ENCODE measurements around the gene MRPL58. TPM values are rescaled to one million over a fixed set of nuclear protein-coding genes. Genes with fewer than 3 reads are reported as not detected.
A peak's percentile ranks its signal among the peaks of the same experiment; 100 is the strongest.
"Not testable (repeated sequence)": the region's sequence is repeated elsewhere in the genome, so short reads cannot be mapped to it uniquely, and the experiment has no call there.

MRPL58 gene
- total RNA-seq = 22.4 TPM
- long read RNA-seq, transcript MRPL58-201 (6 exons, 890 nt) = major isoform, 13 of 14 reads
- long read RNA-seq, partial matches to known transcripts = 0 of 14 reads
- long read RNA-seq, other reads (novel, unspliced or antisense) = 0 of 14 reads

- ATAC-seq = peak; percentile 97 to 98
- H3K36me3 ChIP-seq = peaks cover 14% of the 10 kb centered on the region
- H3K9me3 ChIP-seq = no peaks in the 10 kb centered on the region
- no peaks in the 10 kb centered on the region for H3K27me3 ChIP-seq (ENCODE audit: low read depth)
- H3K27ac ChIP-seq = peak within 1 kb of the TSS; percentile 91
- H3K4me1 ChIP-seq = peaks cover 22% of the 10 kb centered on the region
- DNase-seq = peak; percentile 90
- H3K4me3 ChIP-seq = peak within 1 kb of the TSS; percentile 83
- intact Hi-C loops (cut with DNase I) = no loop called here
- TF ChIP-seq, protein P1, sequence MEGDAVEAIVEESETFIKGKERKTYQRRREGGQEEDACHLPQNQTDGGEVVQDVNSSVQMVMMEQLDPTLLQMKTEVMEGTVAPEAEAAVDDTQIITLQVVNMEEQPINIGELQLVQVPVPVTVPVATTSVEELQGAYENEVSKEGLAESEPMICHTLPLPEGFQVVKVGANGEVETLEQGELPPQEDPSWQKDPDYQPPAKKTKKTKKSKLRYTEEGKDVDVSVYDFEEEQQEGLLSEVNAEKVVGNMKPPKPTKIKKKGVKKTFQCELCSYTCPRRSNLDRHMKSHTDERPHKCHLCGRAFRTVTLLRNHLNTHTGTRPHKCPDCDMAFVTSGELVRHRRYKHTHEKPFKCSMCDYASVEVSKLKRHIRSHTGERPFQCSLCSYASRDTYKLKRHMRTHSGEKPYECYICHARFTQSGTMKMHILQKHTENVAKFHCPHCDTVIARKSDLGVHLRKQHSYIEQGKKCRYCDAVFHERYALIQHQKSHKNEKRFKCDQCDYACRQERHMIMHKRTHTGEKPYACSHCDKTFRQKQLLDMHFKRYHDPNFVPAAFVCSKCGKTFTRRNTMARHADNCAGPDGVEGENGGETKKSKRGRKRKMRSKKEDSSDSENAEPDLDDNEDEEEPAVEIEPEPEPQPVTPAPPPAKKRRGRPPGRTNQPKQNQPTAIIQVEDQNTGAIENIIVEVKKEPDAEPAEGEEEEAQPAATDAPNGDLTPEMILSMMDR (IDR thresholded peaks at IDR 0.05) = peak; percentile 66
Observed at GRCh38 chr17:75012346-75013091, at the start of gene MRPL58. TSS of gene MRPL58 (plus strand) at chr17:75012670. CDS start at chr17:75012687, 17 bp downstream.

GRCh38 chr17:74963656-74964055, 48.8 kb upstream of the MRPL58 start:
- DNase-seq (no peak), ATAC-seq (no peak)
- Histone ChIP-seq H3K36me3 (peaks cover 12% of the 10 kb centered on the region), H3K9me3 (no peaks in the 10 kb centered on the region), H3K4me1 (peaks cover 19% of the 10 kb centered on the region), H3K27me3 (ENCODE audit: low read depth) (peaks cover 1% of the 10 kb centered on the region), H3K27ac (no peak overlapping the region), H3K4me3 (no peak overlapping the region)
- TF ChIP-seq, protein P1 (IDR thresholded peaks at IDR 0.05) = no peak
- intact Hi-C loops (cut with DNase I) = no loop called here

- Histone ChIP-seq H3K36me3 (peaks cover 12% of the 10 kb centered on the region), H3K27ac (no peak overlapping the region), H3K9me3 (no peaks in the 10 kb centered on the region), H3K4me1 (peaks cover 24% of the 10 kb centered on the region), H3K27me3 (ENCODE audit: low read depth) (peaks cover 4% of the 10 kb centered on the region), H3K4me3 (no peak overlapping the region)
- DNase-seq (no peak), ATAC-seq (no peak)
- TF ChIP-seq, protein P1 (IDR thresholded peaks at IDR 0.05) = no peak
- intact Hi-C loops (cut with DNase I) = no loop called here
Observed at GRCh38 chr17:74964246-74964761, 48.2 kb upstream of the MRPL58 start.

DNA sequence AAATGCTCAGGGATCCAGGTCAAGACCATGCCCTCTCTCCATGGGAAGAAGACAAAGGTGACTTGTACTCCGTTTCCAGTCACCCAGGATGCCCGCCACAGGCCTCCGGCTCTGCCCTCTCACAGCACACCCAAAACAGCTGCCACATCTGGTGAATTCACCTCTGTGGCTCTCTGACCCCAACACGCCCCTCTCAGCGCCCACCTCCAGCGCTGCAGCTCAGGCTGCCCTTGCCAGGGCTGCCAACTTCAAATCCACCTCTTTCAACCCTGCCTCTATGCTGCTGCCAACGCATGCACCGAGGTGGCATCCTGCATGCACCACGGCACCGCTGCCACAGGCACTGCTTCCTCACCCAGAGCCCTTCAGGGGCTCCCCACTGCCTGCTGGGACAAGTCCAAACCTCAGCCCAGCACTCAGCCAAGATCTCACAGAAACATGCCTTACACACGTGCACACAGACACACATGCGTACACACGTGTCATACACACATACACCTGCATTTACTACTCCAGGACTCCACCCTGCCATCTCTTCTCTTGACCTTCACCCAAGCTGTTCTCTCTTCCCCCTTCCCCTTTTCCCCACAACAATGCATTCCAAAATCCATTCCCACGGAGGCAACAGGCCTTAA, 47.4 kb upstream of the MRPL58 start:
- intact Hi-C loops (cut with DNase I) = no loop called here
- DNase-seq (no peak), ATAC-seq (no peak)
- H3K36me3 ChIP-seq = peaks cover 12% of the 10 kb centered on the region
- H3K27me3 ChIP-seq (ENCODE audit: low read depth) = peaks cover 4% of the 10 kb centered on the region
- H3K4me3 ChIP-seq = no peak overlapping the region
- TF ChIP-seq, protein P1 (IDR thresholded peaks at IDR 0.05) = no peak
- H3K27ac ChIP-seq = no peak overlapping the region
- peaks cover 28% of the 10 kb centered on the region for H3K4me1 ChIP-seq
- H3K9me3 ChIP-seq = no peaks in the 10 kb centered on the region

DNA sequence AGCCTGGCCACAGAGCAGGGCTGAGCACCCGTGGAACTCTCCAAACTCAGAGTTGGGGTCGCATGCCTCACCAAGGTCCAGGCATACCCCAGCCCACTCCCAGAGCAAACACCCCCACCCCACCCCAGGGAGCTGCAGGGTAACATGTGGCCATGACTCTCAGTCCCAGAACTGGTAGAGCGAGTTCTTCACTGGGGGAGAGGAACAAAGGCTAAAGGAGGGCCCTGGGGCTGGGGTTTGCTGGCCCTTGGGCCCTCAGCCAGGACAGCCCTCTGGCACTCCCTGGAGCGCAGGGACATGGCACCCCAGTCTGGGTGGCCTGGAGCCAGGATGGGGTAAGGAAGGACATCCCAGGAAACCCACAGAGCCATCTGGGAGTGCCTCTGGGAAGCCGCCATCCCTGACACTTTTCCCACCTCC, 44.1 kb upstream of the MRPL58 start:
- Histone ChIP-seq H3K27me3 (ENCODE audit: low read depth) (peaks cover 27% of the 10 kb centered on the region), H3K4me1 (peaks cover 30% of the 10 kb centered on the region), H3K4me3 (no peak overlapping the region), H3K36me3 (peaks cover 6% of the 10 kb centered on the region), H3K27ac (no peak overlapping the region), H3K9me3 (no peaks in the 10 kb centered on the region)
- peak in 1 of 2 donors; percentile 38 for ATAC-seq
- no peak for DNase-seq
- intact Hi-C loops (cut with DNase I) = no loop called here
- TF ChIP-seq, protein P1 (IDR thresholded peaks at IDR 0.05) = no peak

GRCh38 chr17:74969501-74969900, 43.0 kb upstream of the MRPL58 start:
- H3K27ac ChIP-seq; H3K9me3 ChIP-seq; H3K4me3 ChIP-seq; intact Hi-C loops (cut with DNase I); ATAC-seq; DNase-seq; H3K36me3 ChIP-seq: not testable (repeated sequence)
- Histone ChIP-seq H3K4me1 (peaks cover 30% of the 10 kb centered on the region), H3K27me3 (ENCODE audit: low read depth) (peaks cover 31% of the 10 kb centered on the region)
